ENCODE data around the gene RABGAP1L. TPM values are rescaled to one million over a fixed set of nuclear protein-coding genes. Genes with fewer than 3 reads are reported as not detected.

RABGAP1L gene
- total RNA-seq, 4 donors from 2014 or later = 70.5 to 100 (median 92.6) TPM

GRCh38 chr1:174769961-174770549, 610.7 kb downstream of the RABGAP1L start:
- Histone ChIP-seq H3K4me3 (replicated peaks in 1 of 3) (no peak overlapping the region), H3K4me1 (no peaks in the 10 kb centered on the region), H3K27me3 (no peaks in the 10 kb centered on the region), H3K36me3 (no peaks in the 10 kb centered on the region), H3K9me3 (no peaks in the 10 kb centered on the region), H3K27ac (no peak overlapping the region)
- DNase-seq = no peak
- intact Hi-C loops (cut with DNase I) = no loop called here
- peak in 5 of 6 experiments; percentile 34 to 83 (median 73) for TF ChIP-seq CTCF (IDR thresholded peaks at IDR 0.05)
- no peak for TF ChIP-seq POLR2A (IDR thresholded peaks at IDR 0.05)

- H3K27me3 ChIP-seq = no peaks in the 10 kb centered on the region
- no peaks in the 10 kb centered on the region for H3K9me3 ChIP-seq
- no peak for DNase-seq
- no peaks in the 10 kb centered on the region for H3K36me3 ChIP-seq
- WGBS, 2 donors = 85 to 87% methylated on average over 2 of the region's 2 CpGs
- H3K4me3 ChIP-seq (replicated peaks in 1 of 3) = no peak overlapping the region
- TF ChIP-seq POLR2A (IDR thresholded peaks at IDR 0.05) (no peak), CTCF (IDR thresholded peaks at IDR 0.05) (no peak)
- intact Hi-C loops (cut with DNase I) = loop anchor here (5.0 kb wide), 1 partner anchor 207 kb away; no protein-coding TSS in a partner anchor
- no peak overlapping the region for H3K27ac ChIP-seq
- H3K4me1 ChIP-seq = no peaks in the 10 kb centered on the region
These were observed 616.3 kb downstream of the RABGAP1L start for GRCh38 chr1:174775621-174776020.

- H3K4me3 ChIP-seq (replicated peaks in 1 of 3) = no peak overlapping the region
- H3K9me3 ChIP-seq = no peaks in the 10 kb centered on the region
- no peaks in the 10 kb centered on the region for H3K4me1 ChIP-seq
- no peaks in the 10 kb centered on the region for H3K27me3 ChIP-seq
- 96 to 99% methylated on average over 2 of the region's 2 CpGs for WGBS, 2 donors
- intact Hi-C loops (cut with DNase I) = loop anchor here (5.0 kb wide), 1 partner anchor 205 kb away; no protein-coding TSS in a partner anchor
- no peak overlapping the region for H3K27ac ChIP-seq
- H3K36me3 ChIP-seq = no peaks in the 10 kb centered on the region
- no peak for DNase-seq
- TF ChIP-seq POLR2A (IDR thresholded peaks at IDR 0.05) (no peak), CTCF (IDR thresholded peaks at IDR 0.05) (no peak)
These were observed 617.9 kb downstream of the RABGAP1L start for GRCh38 chr1:174777262-174777661.

- intact Hi-C loops (cut with DNase I) = no loop called here
- no peak for DNase-seq
- Histone ChIP-seq H3K9me3 (no peaks in the 10 kb centered on the region), H3K4me1 (peaks cover 0 to 6% of the 10 kb centered on the region in 2 donors), H3K27me3 (no peaks in the 10 kb centered on the region), H3K27ac (no peak overlapping the region), H3K36me3 (no peaks in the 10 kb centered on the region), H3K4me3 (replicated peaks in 1 of 3) (no peak overlapping the region)
- WGBS, 2 donors = 57 to 59% methylated on average over 6 of the region's 6 CpGs
- TF ChIP-seq CTCF (IDR thresholded peaks at IDR 0.05) (no peak), POLR2A (IDR thresholded peaks at IDR 0.05) (no peak)
These were observed 626.2 kb downstream of the RABGAP1L start for GRCh38 chr1:174785510-174785909.

- Histone ChIP-seq H3K9me3 (no peaks in the 10 kb centered on the region), H3K36me3 (no peaks in the 10 kb centered on the region), H3K4me3 (replicated peaks in 1 of 3) (no peak overlapping the region), H3K27me3 (no peaks in the 10 kb centered on the region), H3K4me1 (peaks cover 0 to 6% of the 10 kb centered on the region in 2 donors), H3K27ac (no peak overlapping the region)
- no peak for DNase-seq
- 45 to 62% methylated on average over 2 of the region's 2 CpGs for whole genome bisulfite sequencing, 2 donors
- intact Hi-C loops (cut with DNase I) = no loop called here
- no peak for TF ChIP-seq CTCF (IDR thresholded peaks at IDR 0.05)
- TF ChIP-seq POLR2A (IDR thresholded peaks at IDR 0.05) = no peak
These were observed 627.0 kb downstream of the RABGAP1L start for GRCh38 chr1:174786358-174786757.

Measured in thyroid gland (tissue), 4 donors.